CD4-positive, alpha-beta T cell treated with Interleukin-6 at 100 ng/mL for 8 hours (primary cell): ENCODE data around the gene YPEL5.

Experiments
- DNase-seq: peaks from one replicate; pipeline ENCODE4 v3.0.0-alpha.2; 2020; ENCODE audit warnings: mixed read lengths, low spot score

YPEL5 gene

GRCh38 chr2:30165617-30166016, 18.8 kb downstream of the YPEL5 start:
- DNase-seq: no peak

GRCh38 chr2:30172627-30173026, 25.8 kb downstream of the YPEL5 start:
- DNase-seq: no peak

GRCh38 chr2:30177440-30177839, 30.6 kb downstream of the YPEL5 start:
- no peak for DNase-seq

- no peak for DNase-seq
Measured at GRCh38 chr2:30177956-30178355, 31.1 kb downstream of the YPEL5 start.

GRCh38 chr2:30178618-30179434, 32.0 kb downstream of the YPEL5 start:
- no peak for DNase-seq

- DNase-seq: no peak
Measured at GRCh38 chr2:30179536-30179935, 32.7 kb downstream of the YPEL5 start.

- DNase-seq: no peak
Measured at GRCh38 chr2:30180226-30180625, 33.4 kb downstream of the YPEL5 start.

- DNase-seq: no peak
Measured at GRCh38 chr2:30181176-30181575, 34.4 kb downstream of the YPEL5 start.

GRCh38 chr2:30184035-30184434, 37.2 kb downstream of the YPEL5 start:
- DNase-seq: no peak

GRCh38 chr2:30185178-30185577, 38.4 kb downstream of the YPEL5 start:
- no peak for DNase-seq

- DNase-seq: no peak
Measured at GRCh38 chr2:30188292-30188691, 41.5 kb downstream of the YPEL5 start.

GRCh38 chr2:30190637-30191036, 43.8 kb downstream of the YPEL5 start:
- no peak for DNase-seq

- no peak for DNase-seq
Measured at GRCh38 chr2:30191107-30191506, 44.3 kb downstream of the YPEL5 start.

- DNase-seq: no peak
Measured at GRCh38 chr2:30191819-30192271, 45.0 kb downstream of the YPEL5 start.

- no peak for DNase-seq
Measured at GRCh38 chr2:30192314-30192713, 45.5 kb downstream of the YPEL5 start.

- no peak for DNase-seq
Measured at GRCh38 chr2:30193104-30193681, 46.4 kb downstream of the YPEL5 start.

GRCh38 chr2:30194421-30194820, 47.6 kb downstream of the YPEL5 start:
- no peak for DNase-seq

GRCh38 chr2:30195016-30195415, 48.2 kb downstream of the YPEL5 start:
- DNase-seq: no peak

- no peak for DNase-seq
Measured at GRCh38 chr2:30197570-30198192, 50.9 kb downstream of the YPEL5 start.

GRCh38 chr2:30201990-30202389, 55.2 kb downstream of the YPEL5 start:
- DNase-seq: no peak

GRCh38 chr2:30203156-30203555, 56.3 kb downstream of the YPEL5 start:
- no peak for DNase-seq

- DNase-seq: no peak
Measured at GRCh38 chr2:30204281-30204680, 57.5 kb downstream of the YPEL5 start.

- DNase-seq: no peak
Measured at GRCh38 chr2:30205456-30205855, 58.6 kb downstream of the YPEL5 start.
